MCF 10A (cell line): ENCODE data around the gene NELFA. TPM values are rescaled to one million over a fixed set of nuclear protein-coding genes. Genes with fewer than 3 reads are reported as not detected.
"Not testable (repeated sequence)": the region's sequence is repeated elsewhere in the genome, so short reads cannot be mapped to it uniquely, and the experiment has no call there.

Experiments
- BruUV-seq: library from RNA; stranded (reverse); fragments of 400-500 nt; replicated peaks from 2 replicates; lab custom pipeline; 2021; lab: Mats Ljungman, UMichigan
- CTCF ChIA-PET: fragments of 300-600 bp; sonication (Branson Sonifier 250); formaldehyde crosslinking; extraction: SDS; loops from one replicate; lab custom pipeline; 2021; ENCODE audit warnings: antibody characterized with exemption, inconsistent platforms; lab: Yijun Ruan, JAX
- POLR2A ChIA-PET: fragments of 300-600, 350-650 bp; sonication (Branson Sonifier 250); formaldehyde crosslinking; extraction: SDS; loops from one replicate; lab custom pipeline; 2020; ENCODE audit warnings: antibody characterized with exemption, inconsistent platforms; lab: Yijun Ruan, JAX
- DNase-seq: peaks from one replicate; pipeline ENCODE4 v3.0.0-alpha.2; 2018; ENCODE audit not compliant: unreplicated experiment
- H3K27ac Mint-ChIP-seq: one replicate; pipeline ENCODE4 v1.8.0; 2022; ENCODE audit warnings: mild to moderate bottlenecking, low read depth, mixed read lengths; ENCODE audit not compliant: unreplicated experiment
- H3K27me3 Mint-ChIP-seq: one replicate; pipeline ENCODE4 v1.8.0; 2022; ENCODE audit warnings: mixed read lengths; ENCODE audit not compliant: insufficient read depth, unreplicated experiment
- H3K36me3 Mint-ChIP-seq: one replicate; pipeline ENCODE4 v1.8.0; 2022; ENCODE audit warnings: mild to moderate bottlenecking, moderate library complexity, mixed read lengths; ENCODE audit not compliant: insufficient read depth, unreplicated experiment
- H3K4me1 Mint-ChIP-seq: one replicate; pipeline ENCODE4 v1.8.0; 2022; ENCODE audit warnings: mixed read lengths; ENCODE audit not compliant: insufficient read depth, unreplicated experiment
- H3K4me3 Mint-ChIP-seq: one replicate; pipeline ENCODE4 v1.8.0; 2022; ENCODE audit warnings: mild to moderate bottlenecking, moderate library complexity, mixed read lengths; ENCODE audit not compliant: unreplicated experiment
- H3K9me3 Mint-ChIP-seq: one replicate; pipeline ENCODE4 v1.8.0; 2022; ENCODE audit warnings: mixed read lengths; ENCODE audit not compliant: unreplicated experiment
- CTCF ChIP-seq: fragments of 200-600 bp; IDR thresholded peaks from one replicate; pipeline ENCODE4 v1.8.0; 2022; ENCODE audit warnings: antibody characterized with exemption, mild to moderate bottlenecking; ENCODE audit not compliant: unreplicated experiment
- intact Hi-C: fragments of 100-400 bp; cut with micrococcal nuclease; formaldehyde crosslinking; loops from 2 replicates; pipeline ENCODE4 v1.14.1; 2022
- total RNA-seq: library from RNA; stranded (reverse); gene quantifications from 2 replicates; pipeline ENCODE4 v1.2.3, GENCODE V29; 2022

Gene NELFA
- total RNA-seq, 1 experiment from 2014 or later = 36.2 TPM

GRCh38 chr4:2025817-2026216 is 17.0 kb upstream of the NELFA start:
- CTCF ChIA-PET = no interaction called here
- intact Hi-C loops = no loop called here
- Mint-ChIP-seq H3K27me3 (peaks cover 35% of the 10 kb centered on the region), H3K4me3 (no peak overlapping the region), H3K4me1 (no peaks in the 10 kb centered on the region), H3K9me3 (peaks cover under 1% of the 10 kb centered on the region), H3K27ac (no peak overlapping the region), H3K36me3 (peaks cover 6% of the 10 kb centered on the region)
- POLR2A ChIA-PET = interaction anchor here (0.7 kb wide), 1 partner anchor 10 kb away, joined by 3 read pairs; no protein-coding TSS in a partner anchor
- no TSS peak for BruUV-seq
- DNase-seq = no peak
- no peak for TF ChIP-seq CTCF

GRCh38 chr4:2024683-2025082 is 15.9 kb upstream of the NELFA start:
- H3K27me3 Mint-ChIP-seq = peaks cover 35% of the 10 kb centered on the region
- CTCF ChIA-PET = no interaction called here
- no TSS peak for BruUV-seq

GRCh38 chr4:2021358-2022018 is 12.7 kb upstream of the NELFA start:
- H3K4me3 Mint-ChIP-seq, POLR2A ChIA-PET, BruUV-seq, H3K36me3 Mint-ChIP-seq, intact Hi-C loops, DNase-seq, CTCF ChIA-PET, H3K9me3 Mint-ChIP-seq, H3K27ac Mint-ChIP-seq, H3K4me1 Mint-ChIP-seq: not testable (repeated sequence)
- H3K27me3 Mint-ChIP-seq = peaks cover 17% of the 10 kb centered on the region

More at GRCh38 chr4:2024683-2025082, 15.9 kb upstream of the NELFA start:
- POLR2A ChIA-PET = interaction anchor here (0.6 kb wide), 1 partner anchor 1252 kb away, joined by 4 read pairs; no protein-coding TSS in a partner anchor
- intact Hi-C loops = no loop called here
- no peak for TF ChIP-seq CTCF
- Mint-ChIP-seq H3K4me3 (no peak overlapping the region), H3K9me3 (no peaks in the 10 kb centered on the region), H3K27ac (no peak overlapping the region), H3K4me1 (no peaks in the 10 kb centered on the region), H3K36me3 (peaks cover 6% of the 10 kb centered on the region)
- DNase-seq = no peak

- intact Hi-C loops = no loop called here
Measured at GRCh38 chr4:2015008-2015407, 6.2 kb upstream of the NELFA start.

More at GRCh38 chr4:2015008-2015407, 6.2 kb upstream of the NELFA start:
- H3K36me3 Mint-ChIP-seq = peaks cover 5% of the 10 kb centered on the region
- H3K27ac Mint-ChIP-seq = no peak overlapping the region
- no peak for DNase-seq
- H3K27me3 Mint-ChIP-seq = peaks cover 4% of the 10 kb centered on the region
- no peaks in the 10 kb centered on the region for H3K9me3 Mint-ChIP-seq
- CTCF ChIA-PET = interaction anchor here (0.5 kb wide), 2 partner anchors 20 to 257 kb away, joined by 3 read pairs; no protein-coding TSS in a partner anchor
- no peak overlapping the region for H3K4me3 Mint-ChIP-seq
- POLR2A ChIA-PET = interaction anchor here (0.6 kb wide), 1 partner anchor 160 kb away, joined by 3 read pairs; no protein-coding TSS in a partner anchor
- BruUV-seq = no TSS peak
- H3K4me1 Mint-ChIP-seq = peaks cover 1% of the 10 kb centered on the region
- no peak for TF ChIP-seq CTCF
